GM18517 (cell line): ENCODE results near the gene KCNAB2.

ENCODE experiments used
- ATAC-seq: cut with Tn5 transposase; IDR thresholded peaks from one replicate; pipeline ENCODE4 v1.9.1; 2021; ENCODE audit warnings: mild to moderate bottlenecking, moderate library complexity; ENCODE audit not compliant: unreplicated experiment

Gene KCNAB2

GRCh38 chr1:6143395-6143794 lies 97.7 kb downstream of the KCNAB2 start:
- ATAC-seq = no peak

- ATAC-seq = no peak
Observed at GRCh38 chr1:6144175-6144574, 98.5 kb downstream of the KCNAB2 start.

- no peak for ATAC-seq
Observed at GRCh38 chr1:6144647-6145395, 99.1 kb downstream of the KCNAB2 start.

DNA sequence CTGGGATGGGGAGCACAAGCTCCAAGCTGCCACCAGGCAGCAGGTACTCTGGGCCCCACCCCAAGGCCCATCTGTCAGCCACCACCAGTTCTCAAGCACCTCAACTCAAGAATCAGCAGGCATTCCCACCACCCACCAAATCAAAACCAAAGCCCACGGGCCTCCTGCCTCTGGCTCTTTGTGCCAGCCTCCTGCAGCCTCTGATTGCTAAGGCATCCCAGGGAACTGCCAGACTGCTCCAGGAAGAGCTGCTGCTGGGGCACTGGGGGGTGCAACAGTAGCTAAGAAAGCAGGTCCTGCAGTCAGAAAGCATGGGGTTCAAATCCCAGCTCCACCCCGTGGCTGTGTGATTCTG lies 99.7 kb downstream of the KCNAB2 start:
- no peak for ATAC-seq

DNA sequence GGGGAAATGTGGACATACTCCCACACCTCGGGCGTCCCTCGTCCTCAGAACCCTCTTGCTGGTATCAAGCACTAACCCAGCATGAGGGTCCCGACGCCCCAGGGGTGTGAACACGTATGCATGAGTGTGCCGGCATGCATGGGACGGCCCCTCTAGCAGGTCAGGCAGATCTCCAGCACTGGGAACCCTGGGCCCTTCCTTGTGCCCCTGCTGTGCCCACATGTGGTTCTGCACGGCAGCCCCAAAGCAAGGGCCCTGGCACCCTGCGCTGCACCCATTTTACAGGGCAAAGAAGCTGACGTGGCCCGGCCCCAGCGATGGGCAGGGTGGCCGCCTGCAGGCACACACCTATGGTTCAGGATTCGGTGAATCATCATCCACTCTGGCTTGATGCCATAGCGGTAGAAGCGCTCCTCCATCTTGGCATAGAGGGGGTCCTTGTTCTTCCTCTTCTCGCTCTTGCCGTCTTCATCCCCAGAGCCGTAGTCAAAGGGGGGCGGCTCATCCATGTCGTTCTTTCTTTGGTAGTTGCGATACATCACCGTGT lies 100.2 kb downstream of the KCNAB2 start:
- ATAC-seq = no peak

GRCh38 chr1:6148497-6149241 lies 103.0 kb downstream of the KCNAB2 start:
- ATAC-seq = no peak

GRCh38 chr1:6149597-6149996 lies 103.9 kb downstream of the KCNAB2 start:
- ATAC-seq = no peak

- no peak for ATAC-seq
Observed at GRCh38 chr1:6150006-6150938, 104.6 kb downstream of the KCNAB2 start.
